Stimulated activated CD4-positive, alpha-beta T cell treated with anti-CD3 and anti-CD28 coated beads, Interleukin-4, amount 100 ng/mL, for 24 hours (primary cell): ENCODE data around the gene PACRG.
"Not testable (repeated sequence)": the region's sequence is repeated elsewhere in the genome, so short reads cannot be mapped to it uniquely, and the experiment has no call there.

Source experiments
- DNase-seq: peaks from one replicate; pipeline ENCODE4 v3.0.0-alpha.2; 2020

Gene PACRG

DNA sequence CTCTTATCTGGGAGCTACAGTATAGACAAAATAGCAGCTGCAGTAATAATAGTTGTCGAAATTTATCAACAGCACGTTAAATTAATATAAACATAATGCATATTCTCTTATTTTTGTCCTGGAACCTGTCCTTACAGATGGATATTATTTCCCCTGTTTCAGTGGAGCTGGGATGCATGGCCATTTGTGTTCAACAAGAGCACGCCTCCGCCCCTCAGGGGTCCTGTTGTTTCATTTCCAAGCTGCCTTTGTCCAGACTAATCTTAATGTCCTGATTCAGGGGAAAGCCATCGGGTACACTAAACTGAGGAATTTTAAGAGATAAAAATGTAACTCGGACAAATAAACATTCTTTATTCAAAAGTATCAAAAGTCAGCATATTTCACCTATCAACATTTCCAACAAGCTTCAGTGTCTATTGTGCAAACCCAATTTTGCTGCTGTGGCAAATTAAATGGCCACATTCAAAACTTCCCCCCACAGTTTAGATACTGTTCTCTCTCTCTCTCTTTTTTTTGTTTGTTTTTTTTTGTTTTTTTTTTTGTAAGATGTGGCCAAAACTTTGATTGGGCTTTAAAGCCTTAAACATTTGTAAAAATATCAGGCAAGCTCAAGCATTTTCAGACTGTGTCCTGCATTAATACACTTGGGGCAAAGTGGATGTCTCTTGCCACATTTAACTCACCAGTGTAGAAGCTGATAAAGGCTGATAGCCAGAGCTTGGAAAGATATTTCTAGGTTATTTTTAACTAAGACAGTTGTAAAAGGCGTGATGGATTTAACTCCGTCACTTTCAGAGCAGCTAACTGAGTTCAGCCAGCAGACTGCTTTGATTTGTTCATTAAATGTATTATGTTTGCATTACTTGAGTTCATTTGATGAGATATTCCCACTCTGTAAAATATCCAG is 574.2 kb downstream of the PACRG start:
- DNase-seq: no peak

DNA sequence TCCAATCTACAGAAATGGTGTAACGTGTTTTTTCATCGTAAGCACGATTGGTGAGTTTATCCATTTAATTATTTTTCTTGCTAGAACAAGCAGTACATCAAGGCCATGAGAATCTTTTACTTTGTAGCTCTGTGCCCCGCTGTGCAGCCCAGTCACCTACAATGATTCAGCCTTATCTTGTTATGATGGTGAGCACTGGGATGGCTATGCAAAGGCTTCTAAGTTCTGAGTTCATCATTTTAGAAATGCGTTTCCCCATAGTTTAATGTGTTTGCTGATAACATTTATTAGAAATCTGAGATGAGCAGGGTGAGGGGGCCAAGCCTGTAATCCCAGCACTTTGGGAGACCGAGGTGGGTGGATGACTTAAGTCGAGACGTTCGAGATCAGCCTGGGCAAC is 575.0 kb downstream of the PACRG start:
- no peak for DNase-seq

DNA sequence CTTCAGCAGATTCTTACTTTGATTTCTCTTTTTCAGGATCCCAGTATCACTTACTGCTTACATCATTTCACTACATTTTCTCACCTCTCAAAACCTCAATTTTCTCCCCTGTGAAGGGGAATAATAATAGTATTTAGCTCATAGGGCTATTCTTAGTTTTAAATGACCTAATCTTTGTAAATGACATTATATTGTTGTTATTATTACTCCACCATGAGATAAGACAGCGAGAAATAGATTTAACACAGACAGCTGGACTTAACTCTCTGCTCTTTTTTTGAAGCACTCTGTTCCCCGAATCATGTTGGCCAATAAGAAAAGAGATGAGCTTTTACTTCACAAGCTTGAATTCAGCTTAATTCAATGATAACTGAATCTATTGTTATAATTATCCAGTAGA is 578.2 kb downstream of the PACRG start:
- DNase-seq: no peak

DNA sequence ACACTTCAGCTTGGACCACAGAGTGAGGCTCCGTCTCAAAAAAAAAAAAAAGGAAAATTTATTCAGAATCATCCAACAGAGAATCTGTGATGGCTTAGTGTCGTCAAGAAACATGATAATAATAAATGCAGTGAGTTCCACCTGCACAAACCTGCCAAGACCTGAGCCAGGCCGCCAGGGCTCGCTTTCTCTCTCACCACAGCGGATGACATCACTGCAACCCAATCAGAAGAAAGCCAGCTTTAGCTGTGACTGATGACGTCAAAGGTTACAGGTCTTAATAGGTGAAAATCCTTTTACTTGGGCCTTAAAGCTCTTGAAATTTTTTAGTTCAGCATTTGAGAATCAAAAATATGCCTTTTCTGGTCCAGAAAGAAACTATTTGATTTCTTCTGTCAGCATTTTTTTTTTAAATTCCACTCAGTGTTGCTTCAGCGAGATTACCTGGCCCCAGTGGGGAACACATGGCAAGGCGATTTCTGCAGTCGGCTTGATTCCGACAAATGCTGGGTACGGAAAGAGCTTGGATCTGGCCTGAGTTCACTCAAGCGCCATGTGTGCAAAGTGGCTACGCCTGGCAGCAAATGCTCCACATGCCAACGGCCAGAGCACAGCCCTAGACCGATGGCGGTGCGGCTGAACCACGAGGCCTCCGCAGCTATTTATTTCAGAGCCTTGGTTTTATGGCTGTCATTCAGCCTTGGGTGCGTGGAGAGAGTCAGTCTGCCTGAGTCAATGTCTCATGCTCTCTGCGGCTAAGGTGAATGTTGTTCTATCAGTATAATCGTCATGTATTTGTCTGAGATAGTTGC is 581.1 kb downstream of the PACRG start:
- no peak for DNase-seq

DNA sequence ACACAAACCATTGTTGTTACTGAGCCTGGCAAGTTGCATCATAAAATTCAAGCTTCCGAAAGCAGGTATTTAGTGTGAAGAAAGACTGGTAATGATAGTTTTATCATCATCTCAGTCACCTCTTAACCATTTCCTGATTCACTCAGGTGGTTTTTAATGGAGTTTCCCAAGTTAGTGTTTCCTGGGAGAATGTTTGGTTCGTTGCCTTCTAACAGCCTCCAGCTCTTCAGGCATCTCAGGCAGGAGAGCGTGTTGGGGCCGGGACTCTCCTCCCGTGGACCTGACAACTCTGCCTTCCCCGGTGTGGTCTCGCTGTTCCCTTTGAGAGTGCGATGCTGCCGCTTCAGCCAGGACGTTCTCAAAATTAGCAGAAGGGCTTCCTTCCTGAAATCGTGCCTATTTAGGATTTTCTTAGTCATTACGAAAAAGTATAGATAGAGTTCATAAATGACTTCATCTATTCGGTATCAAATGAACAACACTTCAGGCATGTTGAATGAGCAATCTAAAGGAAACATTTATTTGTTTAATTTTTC is 581.8 kb downstream of the PACRG start:
- DNase-seq: no peak

DNA sequence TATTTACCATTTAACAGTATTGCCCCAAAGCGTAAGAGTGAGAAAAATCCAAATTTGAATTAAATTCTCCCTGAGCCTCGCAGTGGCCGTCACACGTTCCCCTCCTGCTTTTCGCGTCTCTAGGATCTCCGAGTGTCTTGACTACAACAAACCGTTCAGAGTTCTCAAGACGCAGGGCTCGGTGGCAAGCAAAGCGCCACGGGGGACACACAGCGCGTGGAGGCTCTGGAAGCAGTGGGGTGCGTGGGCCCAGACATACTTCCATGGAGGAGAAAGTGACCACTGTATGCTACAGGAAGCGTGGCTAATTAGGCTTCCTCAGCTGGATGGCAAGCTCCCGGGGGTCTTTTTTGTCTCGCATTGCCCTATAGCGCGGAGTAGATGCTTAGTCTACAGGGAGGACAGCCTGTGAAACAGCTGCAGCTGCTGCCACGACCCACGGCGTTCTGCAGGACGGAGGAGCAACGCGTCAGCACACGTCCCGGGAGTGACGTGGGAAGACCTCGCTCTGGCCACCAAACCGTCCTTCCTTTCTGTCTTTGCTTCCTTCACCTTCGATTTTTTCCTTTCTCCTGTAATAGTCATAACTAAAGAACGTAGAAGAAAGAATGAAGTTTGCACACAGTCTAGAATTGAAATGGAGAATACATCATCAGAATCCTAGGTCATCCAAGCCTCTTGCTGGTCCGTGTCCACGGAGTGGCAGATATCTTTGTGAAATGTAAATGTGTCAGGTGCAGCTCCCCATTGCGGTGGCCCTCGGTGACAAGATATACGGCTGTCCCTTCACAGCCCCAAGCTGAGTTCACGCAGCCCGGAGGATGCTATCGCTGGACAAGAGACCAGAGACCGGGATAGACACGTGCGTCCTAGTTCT is 582.6 kb downstream of the PACRG start:
- DNase-seq: no peak

DNA sequence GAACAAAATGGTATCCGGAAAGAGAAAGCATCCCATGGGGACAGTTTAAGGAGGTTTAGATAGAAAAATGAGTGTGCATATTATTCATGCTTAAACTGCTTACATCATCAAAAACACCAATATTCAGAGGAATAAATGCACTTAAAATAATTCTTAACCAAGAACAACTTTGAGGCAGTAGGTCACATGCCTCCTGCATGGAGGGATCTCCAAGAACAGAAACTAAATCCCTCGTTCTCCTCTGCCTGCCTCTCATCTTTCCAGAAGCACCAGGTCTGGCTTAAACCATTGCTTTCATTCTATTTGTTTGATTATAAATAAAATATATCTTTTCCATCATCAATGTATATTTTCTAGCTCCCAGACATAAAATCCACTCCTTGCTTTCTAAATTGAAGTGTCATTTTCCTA is 583.2 kb downstream of the PACRG start:
- DNase-seq: no peak

DNA sequence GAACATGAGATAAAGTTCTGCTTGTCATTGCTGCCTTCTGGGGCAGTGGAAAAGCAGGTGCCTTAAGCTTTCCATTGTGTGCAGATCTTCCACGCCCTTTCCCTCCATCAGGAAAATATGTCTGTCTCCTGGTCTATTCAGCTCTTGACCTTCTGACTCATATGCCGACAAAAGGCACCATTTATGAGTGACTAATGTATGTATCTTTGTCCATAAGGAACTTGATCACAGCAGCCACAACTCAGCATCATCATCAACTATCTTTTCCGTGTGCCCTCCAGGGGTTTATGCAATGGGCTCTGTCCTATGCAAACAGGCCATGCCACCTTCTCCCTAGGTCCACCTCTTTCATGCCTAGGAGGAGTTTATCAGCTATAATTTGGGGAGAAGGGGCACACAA is 584.1 kb downstream of the PACRG start:
- no peak for DNase-seq

DNA sequence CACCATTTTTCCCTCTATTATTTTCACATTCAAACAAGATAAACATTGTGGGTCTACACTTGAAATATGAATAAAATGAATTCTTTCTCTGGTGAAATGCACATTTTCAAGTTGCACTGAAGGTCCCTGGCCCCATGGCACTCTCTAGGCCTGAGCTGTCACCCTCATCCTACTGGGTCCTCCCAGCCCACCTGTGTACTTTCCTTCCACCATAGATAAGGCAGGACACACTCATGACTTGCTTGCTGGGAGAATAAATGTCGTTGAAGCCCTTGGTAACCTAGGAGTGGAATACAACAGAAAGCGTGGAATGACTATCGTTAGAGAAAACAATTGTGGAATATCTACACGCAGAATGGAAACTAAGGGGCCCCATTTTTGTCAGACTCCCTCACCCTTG is 585.8 kb downstream of the PACRG start:
- DNase-seq: no peak

DNA sequence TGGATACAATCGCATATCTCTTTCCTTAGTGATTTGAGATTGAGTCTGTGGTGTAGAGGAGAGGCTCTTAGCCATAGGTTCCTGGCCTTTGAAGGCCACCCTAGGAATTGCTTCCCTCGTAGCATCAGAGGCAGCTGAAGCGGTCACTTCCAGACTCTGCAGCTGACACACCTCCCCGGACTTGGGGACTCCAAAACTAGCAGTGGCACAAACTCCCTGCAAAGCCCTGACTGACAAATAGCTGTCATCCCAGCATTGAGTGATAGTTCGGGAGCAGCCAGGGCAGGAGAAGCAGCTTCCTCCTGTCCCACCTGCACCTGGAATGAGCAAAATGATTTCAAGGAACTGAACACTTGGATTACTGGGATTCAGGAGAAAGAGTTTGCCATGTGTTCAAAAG is 586.2 kb downstream of the PACRG start:
- DNase-seq: no peak

DNA sequence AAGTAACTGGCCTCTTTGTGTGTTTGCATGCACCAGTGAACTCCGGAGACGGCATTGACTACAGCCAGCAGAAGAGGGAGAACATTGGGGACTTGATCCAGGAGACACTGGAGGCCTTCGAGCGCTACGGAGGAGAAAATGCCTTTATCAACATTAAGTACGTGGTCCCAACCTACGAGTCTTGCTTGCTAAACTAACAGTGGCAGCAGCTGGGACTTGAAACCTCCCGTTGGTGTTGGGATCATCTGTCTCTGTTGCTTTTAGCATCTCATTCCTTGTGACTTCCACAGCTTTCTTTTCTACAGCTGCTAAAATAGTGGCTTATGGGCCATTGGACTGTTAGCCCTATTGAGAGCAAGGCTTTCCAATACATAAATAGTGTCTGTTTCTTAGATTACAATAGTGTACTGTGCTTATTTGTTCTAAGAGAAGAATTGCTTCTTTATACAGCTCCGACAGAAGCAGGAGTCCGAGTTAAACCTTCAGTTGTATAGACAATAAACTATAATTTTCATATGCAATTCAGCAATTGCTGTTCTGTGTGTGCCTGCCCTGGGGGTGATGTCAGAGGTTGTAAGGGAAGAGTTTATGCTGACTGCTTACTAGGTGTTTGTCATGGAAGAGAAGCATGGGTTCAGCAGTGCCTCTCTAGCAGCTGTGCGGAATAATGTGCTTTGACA is 587.2 kb downstream of the PACRG start:
- no peak for DNase-seq

DNA sequence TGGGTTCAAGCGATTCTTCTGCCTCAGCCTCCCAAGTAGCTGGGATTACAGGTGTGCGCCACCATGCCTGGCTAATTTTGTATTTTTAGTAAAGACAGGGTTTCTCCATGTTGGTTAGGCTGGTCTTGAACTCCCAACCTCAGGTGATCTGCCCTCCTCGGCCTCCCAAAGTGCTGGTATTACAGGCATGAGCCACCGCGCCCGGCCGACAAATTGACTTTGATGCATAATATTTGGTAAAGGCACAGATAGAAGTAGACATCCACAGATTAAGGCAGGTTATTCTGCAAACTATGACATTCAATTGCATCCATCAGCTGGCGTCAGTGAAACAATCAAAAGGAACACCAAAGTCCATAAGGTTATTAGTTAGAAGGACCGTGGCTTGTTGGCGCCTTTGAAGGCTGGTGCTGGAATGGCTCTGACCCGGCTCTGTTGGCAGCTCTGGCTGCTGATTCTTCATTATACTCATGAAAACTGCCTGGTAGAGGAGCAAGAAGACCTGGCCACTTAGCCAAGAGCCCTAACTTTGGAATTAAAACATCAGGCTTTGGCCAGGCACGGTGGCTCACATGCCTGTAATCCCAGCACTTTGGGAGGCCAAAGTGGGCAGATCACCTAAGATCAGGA is 589.2 kb downstream of the PACRG start:
- DNase-seq: not testable (repeated sequence)

DNA sequence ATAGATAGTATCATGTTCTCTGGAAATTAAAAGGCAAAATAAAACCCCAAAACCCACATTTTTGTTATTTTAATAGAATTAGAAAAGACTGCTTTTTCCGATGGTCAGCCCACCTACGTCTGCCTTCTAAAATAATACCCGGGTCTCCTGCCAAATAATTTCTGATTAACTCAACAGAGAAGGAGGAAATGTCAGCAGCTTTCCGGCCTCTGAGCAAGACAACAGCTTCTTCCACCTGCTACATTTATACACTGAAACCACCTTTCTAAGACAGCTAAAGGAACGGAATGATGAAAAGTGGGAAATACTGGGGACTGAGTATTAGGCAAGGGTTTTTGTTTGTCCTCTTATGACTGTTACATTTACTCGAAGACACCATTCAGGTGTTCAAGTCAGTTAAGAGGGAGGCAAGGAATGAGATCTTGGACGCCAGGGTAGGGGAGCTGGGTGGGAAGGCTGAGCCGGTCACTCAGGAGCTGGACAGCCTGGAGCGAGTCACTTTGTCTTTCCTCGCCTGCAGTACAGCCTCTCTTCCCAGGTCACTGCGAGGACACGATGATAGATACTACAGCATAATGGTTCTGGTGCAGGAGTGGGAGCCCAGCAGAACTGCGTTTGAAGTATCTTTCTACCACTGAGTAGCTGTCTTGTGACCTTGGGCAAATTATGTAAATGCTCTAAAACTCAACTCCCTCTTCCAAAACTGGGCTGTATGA is 590.5 kb downstream of the PACRG start:
- no peak for DNase-seq

DNA sequence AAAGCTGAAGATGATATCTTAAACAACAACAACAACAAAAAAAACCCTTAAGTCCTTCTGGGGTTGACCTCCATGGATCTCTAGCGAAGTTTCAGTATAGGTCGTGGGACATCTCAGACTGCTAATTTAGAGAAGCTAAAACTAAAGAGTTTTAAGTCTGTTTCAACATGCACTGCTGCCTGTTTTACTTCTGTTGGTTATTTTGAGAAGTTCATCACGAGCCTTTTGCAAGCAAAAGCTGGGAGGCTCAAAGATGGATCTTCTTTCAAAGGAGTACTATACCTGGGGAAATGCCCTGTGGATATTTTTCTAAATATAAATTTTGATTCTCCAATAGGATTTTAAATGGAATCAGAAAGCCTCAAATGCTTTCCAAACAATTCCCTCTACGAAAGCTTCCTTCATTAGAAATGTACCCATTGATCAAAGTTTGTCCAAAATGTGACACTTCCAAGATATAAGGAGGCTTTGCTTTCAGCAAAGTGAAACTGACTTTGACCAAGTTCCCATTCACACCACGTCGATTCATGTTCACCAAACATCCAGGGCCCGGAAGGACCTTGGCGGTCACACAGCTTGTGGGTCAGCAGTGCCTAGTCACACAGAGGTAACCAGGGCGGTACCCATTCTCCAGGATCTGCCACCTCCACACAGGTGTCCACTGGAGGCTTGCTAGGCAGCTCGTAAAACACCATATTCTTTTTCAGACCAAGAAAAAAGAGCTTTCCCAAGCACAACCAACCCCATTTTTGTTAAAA is 592.0 kb downstream of the PACRG start:
- no peak for DNase-seq

DNA sequence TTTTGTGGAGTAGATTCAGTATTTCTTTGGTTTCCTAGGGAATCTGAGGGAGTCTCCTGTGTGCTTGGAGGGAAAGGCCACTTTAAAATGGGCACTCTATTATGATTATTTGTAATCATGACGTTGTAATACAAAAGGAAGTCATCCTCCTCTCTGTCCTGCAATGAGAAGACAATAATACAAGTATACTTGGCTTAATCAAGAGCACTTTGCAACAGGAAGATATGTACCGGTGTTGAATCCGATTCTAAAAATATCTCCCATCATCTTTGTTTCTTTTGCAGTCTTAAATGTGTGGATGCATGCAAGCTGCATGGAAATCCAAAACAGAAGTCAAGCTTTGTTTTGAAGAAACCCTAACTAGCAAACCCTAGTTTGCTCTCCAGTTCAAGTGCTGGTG is 592.6 kb downstream of the PACRG start:
- DNase-seq: no peak

DNA sequence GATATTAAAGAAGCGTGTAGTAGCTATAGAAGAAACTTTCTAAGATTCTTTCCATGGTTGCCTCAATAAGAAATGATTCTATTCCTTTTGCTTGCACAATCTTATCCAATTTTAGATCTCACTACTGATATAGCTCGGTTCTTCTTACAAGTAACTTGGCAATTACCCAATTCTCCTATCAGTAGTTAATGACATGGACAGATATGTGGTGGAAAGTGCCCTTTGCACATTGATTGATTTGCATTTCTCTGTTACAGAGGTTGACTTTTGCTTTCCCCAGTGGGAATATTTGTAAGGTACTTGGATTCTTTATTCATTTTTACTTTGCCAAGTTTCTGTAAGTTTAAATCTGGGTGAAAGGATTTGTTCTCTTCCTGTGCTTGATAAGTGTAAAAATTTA is 593.0 kb downstream of the PACRG start:
- no peak for DNase-seq

DNA sequence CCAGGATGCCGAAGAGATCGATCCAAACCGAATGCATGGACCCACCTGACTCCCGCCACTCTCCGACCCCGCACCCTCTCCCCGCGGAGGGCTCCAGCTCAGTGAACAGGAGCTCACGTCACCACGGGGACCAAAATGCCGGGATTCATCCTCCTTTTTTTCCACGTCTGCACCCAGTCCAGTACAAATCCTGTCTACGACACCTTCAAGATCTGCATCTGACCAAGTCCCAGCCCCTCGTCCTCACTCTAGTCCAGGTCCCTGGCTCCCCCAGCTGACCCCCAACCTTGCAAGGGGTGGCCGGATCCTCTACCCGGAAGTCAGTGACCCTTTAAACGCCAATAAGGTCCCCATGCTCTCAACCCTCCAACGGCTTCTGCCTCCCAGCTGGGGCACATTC is 593.9 kb downstream of the PACRG start:
- no peak for DNase-seq

DNA sequence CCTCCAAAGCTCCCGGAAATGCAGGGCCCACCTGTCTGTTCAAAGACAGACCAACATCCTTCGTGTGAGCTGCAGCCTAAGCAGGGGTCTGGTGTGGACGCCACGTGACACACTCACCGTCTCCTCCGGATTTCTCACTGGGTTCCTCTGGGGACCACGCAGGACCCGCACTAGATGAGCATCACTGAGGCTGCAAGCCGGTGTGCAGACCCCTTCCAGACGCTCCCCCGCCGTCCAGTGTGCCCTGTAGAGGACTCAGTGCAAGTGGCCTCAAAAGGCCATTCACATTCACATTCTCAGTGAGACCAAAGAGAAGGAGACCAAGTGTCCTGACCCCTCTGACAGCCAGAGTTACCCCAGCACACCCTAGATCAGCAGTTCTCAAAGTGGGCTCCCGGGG is 595.5 kb downstream of the PACRG start:
- DNase-seq: no peak

DNA sequence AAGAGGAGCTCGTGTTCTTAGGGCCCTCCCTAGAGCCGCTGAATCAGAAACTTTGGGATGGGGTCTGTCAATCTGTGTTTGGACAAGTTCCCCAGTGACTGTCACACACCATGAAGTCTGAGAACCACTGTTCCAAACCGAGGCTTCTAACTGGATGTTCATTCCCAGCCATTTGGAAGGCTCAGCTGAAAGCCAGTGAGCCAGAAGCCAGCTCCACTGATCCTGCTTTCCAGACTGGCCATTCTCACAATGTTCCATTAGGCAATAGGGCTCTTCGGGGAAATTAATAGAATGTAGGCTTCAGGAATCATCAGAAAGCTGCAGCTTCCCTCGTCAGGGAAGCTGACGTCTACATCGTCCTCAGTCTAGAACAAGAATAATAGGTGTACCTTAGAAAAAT is 595.9 kb downstream of the PACRG start:
- no peak for DNase-seq

DNA sequence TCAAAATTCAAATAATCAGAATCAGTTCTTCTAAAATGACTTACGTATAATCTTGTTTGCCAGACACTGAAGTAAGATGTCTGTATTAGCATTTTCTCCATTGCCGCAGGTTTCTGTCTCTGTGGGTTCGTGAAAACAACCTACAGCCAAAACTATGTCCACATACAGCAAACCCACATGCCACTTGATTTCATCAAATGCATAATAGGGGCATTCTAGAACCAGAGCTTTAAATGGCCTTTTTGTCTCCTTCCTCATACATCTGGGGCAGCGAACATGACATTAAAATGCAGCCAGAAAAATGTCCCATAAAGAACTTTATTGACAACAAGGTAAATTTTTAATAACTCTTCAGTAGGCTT is 596.5 kb downstream of the PACRG start:
- no peak for DNase-seq
